GM19372 (cell line): ENCODE measurements around the gene VKORC1.

Experiments used
- ATAC-seq: cut with Tn5 transposase; IDR thresholded peaks from one replicate; pipeline ENCODE4 v1.9.1; 2021; ENCODE audit warnings: mild to moderate bottlenecking, low read depth, moderate library complexity; ENCODE audit not compliant: unreplicated experiment

Gene VKORC1

GRCh38 chr16:31084584-31085302 is 9.9 kb downstream of the VKORC1 start:
- ATAC-seq, result no peak

GRCh38 chr16:31083981-31084380 is 10.6 kb downstream of the VKORC1 start:
- ATAC-seq, result no peak

GRCh38 chr16:31083556-31083955 is 11.0 kb downstream of the VKORC1 start:
- no peak for ATAC-seq

GRCh38 chr16:31083081-31083480 is 11.5 kb downstream of the VKORC1 start:
- no peak for ATAC-seq

GRCh38 chr16:31082368-31083045 is 12.1 kb downstream of the VKORC1 start:
- ATAC-seq, result no peak

GRCh38 chr16:31081428-31082351 is 12.9 kb downstream of the VKORC1 start:
- ATAC-seq, result no peak

- no peak for ATAC-seq
These were observed 13.7 kb downstream of the VKORC1 start for GRCh38 chr16:31080756-31081419.

GRCh38 chr16:31080035-31080629 is 14.5 kb downstream of the VKORC1 start:
- ATAC-seq, result no peak

GRCh38 chr16:31079342-31079944 is 15.2 kb downstream of the VKORC1 start:
- no peak for ATAC-seq

GRCh38 chr16:31078597-31079341 is 15.8 kb downstream of the VKORC1 start:
- no peak for ATAC-seq

GRCh38 chr16:31077592-31078396 is 16.8 kb downstream of the VKORC1 start:
- no peak for ATAC-seq

GRCh38 chr16:31077024-31077423 is 17.6 kb downstream of the VKORC1 start:
- ATAC-seq, result no peak

GRCh38 chr16:31076319-31076718 is 18.3 kb downstream of the VKORC1 start:
- ATAC-seq, result no peak

GRCh38 chr16:31074814-31075183 is 19.8 kb downstream of the VKORC1 start:
- ATAC-seq, result no peak

GRCh38 chr16:31073970-31074813 is 20.4 kb downstream of the VKORC1 start, which contains the start of the genes ZNF646 and ZNF668:
Gene ZNF646, plus strand, starts transcription at chr16:31074422. Its CDS starts 1,903 bp downstream, at chr16:31076325.
Gene ZNF668, minus strand, starts transcription at chr16:31074240. Its CDS starts 9,781 bp downstream, at chr16:31064459.
- ATAC-seq, result peak; percentile 69

GRCh38 chr16:31073142-31073969 is 21.2 kb downstream of the VKORC1 start:
- peak; percentile 47 for ATAC-seq
